Adrenal gland (tissue), 5 donors: Measurements from ENCODE around the gene NUAK2.

Experiments
- POLR2A ChIP-seq, 2 donors: fragments of 450-650 bp; IDR thresholded peaks; one replicate each; pipeline ENCODE4 v1.6.1; 2017; ENCODE audit warnings: antibody characterized with exemption in 2 of 2, mild to moderate bottlenecking in 2 of 2, moderate library complexity in 1 of 2
- TF ChIP-seq, protein P1 (sequence below), 6 experiments: fragments of 450-650 bp in 4 of 6; fragments of 200-600 bp in 2 of 6; sonication (generic) in 1 of 6; IDR thresholded peaks; 1 replicate in 5 of 6; 2 replicates in 1 of 6; pipeline versions ENCODE4 v1.5.1 to v1.8.0; 2016 to 2021; ENCODE audit warnings: antibody characterized with exemption in 6 of 6, mild to moderate bottlenecking in 2 of 6, moderate library complexity in 1 of 6
- donor health status: DM: no; HTN: no; CAD: no.

DNA sequence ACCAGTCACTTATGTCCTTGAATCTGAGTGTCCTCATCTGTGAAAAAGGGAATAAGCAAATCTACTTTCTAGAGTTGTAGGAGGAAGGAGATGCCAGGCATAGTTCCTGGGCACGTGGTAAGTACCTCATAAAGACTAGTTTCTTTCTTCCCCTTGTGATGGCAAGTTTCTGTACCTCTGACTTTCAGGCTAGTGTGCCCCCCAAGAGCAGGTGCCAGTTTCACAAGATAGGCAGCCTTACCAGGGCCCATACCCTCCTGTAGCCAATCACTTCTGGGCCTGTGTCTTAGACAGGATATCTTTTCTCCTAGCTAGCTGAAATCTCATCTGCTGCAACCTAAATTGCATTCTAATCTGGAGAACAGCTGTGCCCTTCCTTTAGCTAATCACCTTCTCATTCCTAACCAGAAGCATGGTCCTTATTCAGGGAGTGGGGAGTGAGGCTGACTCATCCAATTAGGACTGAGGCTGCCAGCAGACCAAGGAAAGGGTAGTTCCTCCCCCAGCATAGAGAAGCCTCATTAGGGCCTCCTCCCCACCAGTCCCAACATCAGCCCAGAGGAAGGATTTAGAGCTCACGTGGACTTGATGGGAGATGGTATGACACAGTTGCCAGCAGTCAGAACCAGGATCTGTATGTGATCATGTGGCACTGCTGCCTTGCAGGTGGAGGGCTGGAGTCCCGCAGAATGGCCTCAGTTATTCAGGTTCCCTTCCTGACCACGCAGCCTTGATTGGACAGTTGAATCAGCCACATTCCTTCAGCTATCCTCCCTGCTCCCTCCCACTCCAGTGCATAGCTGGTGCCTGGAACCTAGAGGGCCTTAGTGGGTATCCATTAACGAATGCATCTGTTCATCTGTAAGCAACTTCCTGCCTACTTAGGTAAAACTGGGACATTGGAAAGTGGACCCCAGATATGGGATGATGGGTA, 27.3 kb upstream of the NUAK2 start:
- TF ChIP-seq, protein P1, sequence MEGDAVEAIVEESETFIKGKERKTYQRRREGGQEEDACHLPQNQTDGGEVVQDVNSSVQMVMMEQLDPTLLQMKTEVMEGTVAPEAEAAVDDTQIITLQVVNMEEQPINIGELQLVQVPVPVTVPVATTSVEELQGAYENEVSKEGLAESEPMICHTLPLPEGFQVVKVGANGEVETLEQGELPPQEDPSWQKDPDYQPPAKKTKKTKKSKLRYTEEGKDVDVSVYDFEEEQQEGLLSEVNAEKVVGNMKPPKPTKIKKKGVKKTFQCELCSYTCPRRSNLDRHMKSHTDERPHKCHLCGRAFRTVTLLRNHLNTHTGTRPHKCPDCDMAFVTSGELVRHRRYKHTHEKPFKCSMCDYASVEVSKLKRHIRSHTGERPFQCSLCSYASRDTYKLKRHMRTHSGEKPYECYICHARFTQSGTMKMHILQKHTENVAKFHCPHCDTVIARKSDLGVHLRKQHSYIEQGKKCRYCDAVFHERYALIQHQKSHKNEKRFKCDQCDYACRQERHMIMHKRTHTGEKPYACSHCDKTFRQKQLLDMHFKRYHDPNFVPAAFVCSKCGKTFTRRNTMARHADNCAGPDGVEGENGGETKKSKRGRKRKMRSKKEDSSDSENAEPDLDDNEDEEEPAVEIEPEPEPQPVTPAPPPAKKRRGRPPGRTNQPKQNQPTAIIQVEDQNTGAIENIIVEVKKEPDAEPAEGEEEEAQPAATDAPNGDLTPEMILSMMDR (IDR thresholded peaks at IDR 0.05), result no peak
- no peak for TF ChIP-seq POLR2A (IDR thresholded peaks at IDR 0.05)
